GM19328 (cell line): Measurements from ENCODE around the gene CDCP1.

ENCODE experiments used
- ATAC-seq: cut with Tn5 transposase; IDR thresholded peaks from one replicate; pipeline ENCODE4 v1.9.1; 2021; ENCODE audit warnings: mild to moderate bottlenecking, moderate library complexity; ENCODE audit not compliant: unreplicated experiment

Gene CDCP1

GRCh38 chr3:45139372-45140140, 6.6 kb downstream of the CDCP1 start:
- ATAC-seq: no peak

- ATAC-seq: no peak
These were observed 8.5 kb downstream of the CDCP1 start for GRCh38 chr3:45137656-45138181.

DNA sequence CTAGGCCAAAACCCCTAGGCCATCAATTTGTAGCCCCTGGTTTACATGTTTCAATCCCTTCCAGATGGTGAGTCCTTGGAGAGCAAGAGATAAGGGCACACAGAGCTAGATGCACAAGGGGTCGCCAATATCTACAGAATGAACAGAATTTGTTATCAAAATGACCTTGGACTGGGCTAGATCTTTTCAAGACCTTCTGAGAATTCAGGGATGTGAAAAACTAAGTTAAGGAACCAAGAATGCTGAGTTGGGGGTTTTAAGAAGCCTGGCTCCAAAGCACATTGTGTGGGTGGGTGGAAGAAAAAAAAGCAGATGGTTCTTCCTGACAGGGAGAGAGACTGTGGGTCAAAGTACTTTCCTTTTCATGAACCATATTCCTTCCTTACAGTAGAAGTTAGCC, 10.2 kb downstream of the CDCP1 start:
- no peak for ATAC-seq

- ATAC-seq: no peak
These were observed 11.2 kb downstream of the CDCP1 start for GRCh38 chr3:45134758-45135521.

DNA sequence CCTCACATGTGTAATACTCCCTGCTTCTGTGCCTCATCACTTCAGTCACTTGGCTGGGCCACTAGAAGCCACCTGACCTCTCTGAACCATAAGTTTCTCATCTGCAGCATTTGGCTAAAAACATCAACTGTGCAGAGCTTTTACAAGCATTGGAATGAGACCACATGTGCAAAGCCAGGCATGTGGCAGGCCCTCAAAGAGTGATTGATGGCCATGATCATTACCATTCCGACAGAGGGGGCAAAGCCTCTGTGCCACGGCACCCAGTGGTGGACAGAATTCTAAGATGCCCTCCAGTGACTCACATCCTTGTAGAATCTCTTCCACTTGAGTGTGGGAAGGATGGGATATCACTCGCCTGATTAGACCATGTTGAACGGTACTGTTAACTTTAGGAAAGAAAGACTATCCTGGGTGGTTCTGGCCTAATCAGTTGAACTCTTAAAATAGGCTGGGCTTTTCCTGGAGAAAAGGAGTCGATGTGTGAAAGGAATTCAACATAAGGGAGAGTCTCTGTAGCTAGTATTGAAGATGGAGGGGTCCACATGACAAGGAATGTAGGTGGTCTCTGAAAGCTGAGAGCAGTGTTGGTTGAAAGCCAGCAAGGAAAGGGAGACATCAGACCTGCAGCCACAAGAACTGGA, 13.5 kb downstream of the CDCP1 start:
- no peak for ATAC-seq

DNA sequence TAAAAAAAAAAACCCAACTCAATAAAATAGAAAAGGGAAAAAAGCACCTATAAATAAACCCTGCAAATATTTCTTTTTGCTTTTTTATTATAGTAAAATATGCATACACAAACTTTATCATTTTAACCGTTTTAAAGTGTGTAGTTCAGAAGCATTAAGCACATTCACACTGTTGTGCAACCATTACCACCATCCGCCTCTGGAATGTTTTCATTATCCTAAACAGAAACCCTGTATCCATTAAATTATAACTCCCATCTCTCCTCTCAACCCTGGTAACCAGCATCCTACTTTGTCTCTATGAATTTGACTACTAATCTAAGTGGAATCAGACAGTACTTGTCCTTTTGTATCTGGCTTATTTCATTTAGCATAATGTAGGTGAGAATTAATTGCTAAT, 15.0 kb downstream of the CDCP1 start:
- no peak for ATAC-seq

GRCh38 chr3:45130476-45130875, 15.7 kb downstream of the CDCP1 start:
- no peak for ATAC-seq

GRCh38 chr3:45128950-45129349, 17.2 kb downstream of the CDCP1 start:
- no peak for ATAC-seq

GRCh38 chr3:45127130-45127822, 18.9 kb downstream of the CDCP1 start:
- no peak for ATAC-seq

GRCh38 chr3:45126730-45127129, 19.4 kb downstream of the CDCP1 start:
- ATAC-seq: no peak

DNA sequence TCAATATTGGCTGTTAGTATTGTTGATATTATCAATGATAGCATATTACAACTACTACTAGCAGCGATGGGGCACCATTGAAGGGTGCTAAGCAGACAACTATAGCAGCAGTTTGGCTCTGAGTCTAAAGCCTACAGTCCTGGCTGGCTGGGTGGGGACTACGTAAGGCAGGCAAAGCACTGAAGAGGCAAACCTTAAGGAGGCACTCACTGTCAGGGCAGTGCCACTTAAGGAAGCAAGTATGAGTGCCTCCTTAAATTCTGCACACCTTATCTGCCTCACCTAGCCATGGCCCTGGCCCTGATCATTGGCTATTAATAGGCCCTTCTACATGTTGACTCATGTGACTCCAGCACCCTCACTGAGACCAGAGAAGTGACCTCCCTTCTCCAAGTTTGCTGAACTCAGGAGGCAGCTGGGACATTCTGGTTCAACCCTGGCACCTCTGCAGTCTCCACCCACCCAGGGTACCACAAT, 20.6 kb downstream of the CDCP1 start:
- ATAC-seq: no peak

DNA sequence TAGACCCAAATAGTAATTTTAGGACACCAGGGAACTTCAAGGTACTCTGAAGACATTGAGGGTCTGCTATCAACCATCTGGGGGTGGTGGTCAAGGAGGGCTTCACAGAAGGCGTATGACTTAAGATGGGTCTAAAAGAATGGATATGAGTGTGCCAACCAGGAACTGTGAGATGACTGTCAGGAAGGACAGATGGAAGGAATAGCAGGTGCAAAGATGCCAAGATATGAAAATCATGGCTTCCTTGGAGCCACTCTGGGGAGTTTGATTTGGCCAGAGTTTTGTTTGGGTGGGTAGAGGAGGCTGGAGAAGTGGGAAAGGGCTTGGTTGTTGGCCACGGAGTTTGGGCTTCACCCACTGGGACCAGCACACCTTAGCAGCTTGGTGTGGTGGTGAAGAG, 21.2 kb downstream of the CDCP1 start:
- ATAC-seq: no peak

GRCh38 chr3:45124352-45124751, 21.8 kb downstream of the CDCP1 start:
- no peak for ATAC-seq

DNA sequence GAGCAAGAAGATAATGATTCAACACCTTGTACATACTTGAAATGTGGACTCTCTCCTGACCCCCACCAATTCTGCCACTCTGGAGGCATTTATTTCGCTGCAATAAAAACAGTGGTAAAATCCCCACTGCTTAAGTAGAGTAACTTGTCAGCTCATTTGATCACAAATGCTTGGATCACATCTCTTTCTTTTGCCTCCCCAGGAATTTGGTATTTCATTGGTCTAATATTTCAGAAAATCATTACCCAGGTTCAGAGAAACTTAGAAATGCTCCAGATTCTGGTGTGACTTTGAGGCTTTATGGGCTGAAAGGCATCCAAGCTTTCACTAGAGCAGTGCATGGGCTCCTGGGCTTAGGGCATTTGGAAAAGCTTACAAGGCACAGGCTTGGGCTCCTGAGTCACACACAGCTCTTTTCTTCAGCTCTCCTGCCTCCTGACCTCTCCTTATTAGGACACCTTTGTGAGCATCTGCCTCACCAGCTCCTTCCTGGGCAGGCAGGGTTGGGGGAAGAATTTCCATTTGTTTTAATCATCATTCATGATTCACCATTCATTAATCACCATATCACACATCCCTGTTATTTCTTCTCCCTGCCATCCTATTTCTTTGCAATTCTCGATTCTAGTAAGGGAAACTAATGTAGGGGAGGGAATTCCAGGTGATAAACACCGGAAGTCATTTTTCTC, 22.5 kb downstream of the CDCP1 start:
- no peak for ATAC-seq

DNA sequence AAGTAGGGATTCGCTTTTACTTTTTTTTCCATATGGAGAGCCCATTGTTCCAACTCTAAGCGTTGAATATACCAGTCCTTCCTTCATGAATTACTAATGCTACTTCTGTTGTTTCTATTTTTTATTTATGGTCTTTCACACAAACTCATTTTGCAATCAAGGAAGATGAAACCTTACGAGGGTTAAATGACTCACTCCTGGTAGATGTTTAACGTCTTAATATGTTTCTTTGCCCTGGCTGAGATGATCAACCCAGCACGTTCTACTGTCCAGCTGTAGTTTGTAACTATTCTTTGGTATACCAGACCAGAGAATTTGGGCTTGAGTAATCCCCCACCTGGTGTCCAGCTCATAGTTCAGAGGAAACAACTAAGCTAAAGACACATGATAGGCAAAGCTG, 23.1 kb downstream of the CDCP1 start:
- no peak for ATAC-seq

GRCh38 chr3:45120359-45121158, 25.6 kb downstream of the CDCP1 start:
- no peak for ATAC-seq

DNA sequence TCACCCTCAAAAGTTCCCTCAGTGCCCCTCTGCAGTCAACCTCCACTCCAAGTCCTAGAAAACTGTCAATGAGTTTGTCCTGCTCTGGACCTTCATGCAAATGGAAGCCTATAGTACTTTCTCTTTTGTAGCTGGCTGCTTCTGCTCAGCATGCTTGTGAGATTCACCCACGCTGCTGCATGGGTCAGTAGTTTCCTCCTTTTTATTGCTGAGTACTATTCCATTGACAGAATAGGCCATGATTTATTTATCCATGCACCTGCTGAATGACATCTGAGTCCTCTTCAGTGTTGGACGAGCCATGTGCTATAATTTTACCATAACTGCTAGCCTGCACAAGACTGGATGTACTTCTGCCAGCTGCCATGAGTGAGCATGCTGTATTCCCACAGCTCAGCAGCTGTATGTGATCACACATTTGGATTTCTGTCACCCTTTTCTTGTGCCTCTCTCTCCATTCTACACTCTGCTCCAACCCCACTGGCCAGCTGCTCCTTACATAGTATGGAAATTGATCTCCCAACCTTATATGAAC, 26.3 kb downstream of the CDCP1 start:
- no peak for ATAC-seq

DNA sequence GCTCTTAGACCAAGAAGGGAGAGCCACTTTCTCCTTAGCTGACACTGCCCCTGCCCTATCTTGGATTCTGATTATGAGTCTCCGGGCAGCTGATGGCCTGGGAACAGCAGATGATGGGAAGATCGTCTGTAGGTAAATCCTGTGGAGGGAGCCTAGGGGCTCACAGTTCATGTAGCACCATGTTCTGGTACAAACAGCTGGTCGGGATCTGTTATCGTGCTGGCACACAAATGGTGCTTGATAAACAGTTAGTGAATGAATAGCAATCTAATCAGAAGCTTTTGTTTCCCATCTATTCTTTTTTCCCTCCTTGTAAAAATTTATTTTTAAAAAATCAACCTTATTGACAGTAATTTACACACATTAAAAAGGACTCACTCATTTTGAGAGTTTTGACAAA, 26.8 kb downstream of the CDCP1 start:
- no peak for ATAC-seq

- no peak for ATAC-seq
These were observed 27.5 kb downstream of the CDCP1 start for GRCh38 chr3:45118615-45119071.
